HG03108 (cell line): Measurements from ENCODE around the gene KHSRP.
"Not testable (repeated sequence)": the region's sequence is repeated elsewhere in the genome, so short reads cannot be mapped to it uniquely, and the experiment has no call there.

Experiments
- ATAC-seq: cut with Tn5 transposase; IDR thresholded peaks from one replicate; pipeline ENCODE4 v1.9.1; 2021; ENCODE audit warnings: moderate library complexity; ENCODE audit not compliant: unreplicated experiment

The KHSRP gene

DNA sequence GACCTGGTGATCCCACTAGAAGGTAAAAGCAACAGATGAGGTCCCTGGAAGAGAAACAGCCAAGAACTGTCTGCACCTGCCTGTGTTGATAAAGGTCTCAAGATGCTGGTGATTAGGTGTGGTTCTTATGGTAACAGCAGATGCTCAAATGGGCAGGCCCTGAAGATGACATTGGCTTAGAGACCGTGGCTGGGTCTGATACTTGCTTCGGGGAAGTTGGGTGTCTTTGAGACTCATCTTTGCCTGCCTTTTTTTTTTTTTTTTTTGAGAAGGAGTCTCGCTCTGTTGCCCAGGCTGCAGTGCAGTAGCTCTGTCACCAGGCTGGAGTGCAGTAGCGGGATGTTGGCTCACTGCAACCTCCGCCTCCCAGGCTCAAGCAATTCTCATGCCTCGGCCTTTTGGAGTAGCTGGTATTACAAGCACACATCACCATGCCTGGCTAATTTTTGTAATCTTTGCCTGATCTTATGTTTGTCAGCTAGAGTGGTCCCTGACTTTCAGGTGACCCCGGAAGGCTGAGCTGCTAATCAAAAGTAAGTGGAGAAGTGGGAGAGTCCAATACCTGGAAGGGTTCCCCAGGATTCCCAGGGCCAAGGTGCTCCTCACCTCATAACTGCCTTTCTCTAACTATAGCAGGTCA, 27.1 kb upstream of the KHSRP start:
- ATAC-seq = no peak

DNA sequence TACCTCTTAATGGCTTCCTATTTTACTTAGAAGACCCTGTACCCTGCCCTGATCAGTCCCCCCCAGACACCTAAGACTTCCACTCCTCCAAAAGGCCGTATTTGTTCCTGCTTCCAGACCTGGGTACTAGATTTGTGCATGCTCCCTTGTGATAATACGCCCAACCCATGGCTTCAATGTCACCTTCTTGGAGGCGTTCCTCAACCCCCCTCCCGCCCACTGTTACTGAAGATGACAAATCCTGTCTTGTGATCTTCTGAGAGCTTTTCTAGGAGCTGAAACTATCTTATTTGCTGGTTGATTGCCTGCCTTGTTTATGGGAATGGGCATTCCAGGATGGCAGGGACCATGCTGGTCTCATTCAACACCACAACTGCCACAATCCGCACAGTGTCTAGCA, 25.6 kb upstream of the KHSRP start:
- no peak for ATAC-seq

DNA sequence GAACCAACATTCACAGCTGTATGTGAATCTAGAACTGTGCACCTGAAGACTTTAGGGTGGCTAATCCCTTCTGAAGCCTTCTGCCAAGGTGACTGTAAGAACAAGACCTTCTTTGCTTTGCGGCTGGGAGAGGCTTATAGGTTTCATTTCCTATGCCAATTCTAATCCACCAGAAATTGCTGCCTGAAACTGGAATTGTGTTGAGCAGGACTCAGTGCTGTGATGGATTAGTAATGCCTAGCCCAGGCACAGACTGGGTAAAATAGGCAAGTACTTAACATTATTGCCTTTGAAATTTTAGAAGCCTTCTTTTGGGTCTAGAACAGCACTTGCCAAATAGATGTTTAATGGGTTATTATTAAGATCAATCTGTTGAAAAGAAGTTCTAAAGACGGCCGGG, 23.4 kb upstream of the KHSRP start:
- no peak for ATAC-seq

DNA sequence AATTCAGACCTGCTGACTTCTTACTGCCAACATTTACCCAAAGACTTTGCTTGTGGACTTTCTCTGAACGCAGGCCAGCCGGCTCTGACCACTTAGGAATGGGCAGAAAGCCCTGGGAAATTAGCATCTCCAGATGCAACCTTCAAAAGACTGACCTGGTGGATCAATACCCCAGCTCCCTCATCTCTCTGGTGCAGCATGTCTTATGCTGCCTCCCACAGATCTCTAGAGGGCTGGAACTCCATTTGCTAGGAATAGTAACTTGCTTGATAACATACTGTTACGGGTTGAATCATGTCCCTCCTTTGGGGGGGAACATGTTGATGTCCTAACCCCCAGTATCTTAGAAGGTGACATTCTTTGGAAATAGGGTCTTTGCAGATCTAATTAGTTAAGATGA, 21.8 kb upstream of the KHSRP start:
- no peak for ATAC-seq

DNA sequence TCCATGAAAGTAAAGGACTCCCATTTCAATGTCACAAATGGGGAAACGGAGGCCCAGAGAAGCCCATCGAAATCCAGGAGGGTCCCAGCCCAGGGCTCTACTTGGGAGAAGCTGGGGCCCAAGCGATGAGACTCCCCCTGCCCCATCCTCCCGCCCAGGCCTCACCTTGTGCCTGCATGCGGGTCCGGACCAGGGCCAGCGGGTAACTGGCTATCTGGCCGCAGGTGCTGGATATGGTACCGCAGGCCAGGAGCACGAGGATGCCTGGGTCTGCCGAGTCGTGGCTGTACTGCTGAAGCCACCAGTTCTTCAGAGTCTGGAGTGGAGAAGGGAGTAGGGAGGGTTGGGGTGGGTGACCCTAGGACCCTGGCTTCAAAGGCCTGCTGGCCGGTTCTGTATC, 19.4 kb upstream of the KHSRP start:
- no peak for ATAC-seq

DNA sequence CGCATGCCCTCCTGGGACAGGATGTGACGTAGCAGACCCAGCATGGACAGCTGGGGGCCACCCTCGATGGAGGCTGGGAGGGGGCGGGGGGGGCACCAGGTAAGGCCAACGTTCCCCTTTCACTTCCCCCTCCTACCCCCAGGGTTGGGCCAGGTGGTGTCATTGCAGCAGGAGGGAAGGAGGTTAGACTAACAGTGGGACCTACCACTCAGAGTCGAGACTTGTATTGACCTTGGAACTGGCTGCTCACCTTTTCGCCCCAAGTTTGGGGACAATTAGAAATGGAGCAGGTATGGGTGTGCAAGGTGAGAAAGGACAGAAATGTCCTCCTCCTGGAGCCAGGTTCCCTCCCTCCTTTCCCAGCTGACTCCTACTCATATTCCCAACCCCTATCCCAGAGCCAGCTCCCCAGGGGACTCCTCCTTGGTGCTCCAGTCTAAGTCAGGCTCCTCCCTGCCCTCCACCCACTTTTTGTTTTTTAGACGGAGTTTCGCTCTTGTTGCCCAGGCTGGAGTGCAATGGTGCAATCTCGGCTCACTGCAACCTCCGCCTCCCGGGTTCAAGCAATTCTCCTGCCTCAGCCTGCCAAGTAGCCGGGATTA, 17.6 kb upstream of the KHSRP start:
- no peak for ATAC-seq

DNA sequence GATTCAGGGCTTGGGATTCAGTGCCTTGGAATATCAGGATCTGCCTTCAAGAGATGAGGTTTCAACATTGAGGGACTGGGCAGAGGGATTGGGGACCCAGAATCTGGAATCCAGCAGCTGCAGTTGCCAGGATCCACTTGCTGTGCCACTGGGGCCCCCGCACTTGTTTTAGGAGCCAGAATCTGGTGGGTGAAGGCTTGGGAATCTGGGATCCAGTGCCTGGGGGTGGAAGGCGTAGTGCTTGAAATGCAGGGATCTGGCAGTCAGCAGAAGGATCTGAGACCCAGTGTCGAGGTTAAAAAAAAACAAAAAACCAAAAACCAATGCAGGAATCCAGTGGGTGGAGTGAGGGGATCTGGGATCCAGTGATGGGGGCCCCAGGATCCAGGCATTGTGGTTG, 16.3 kb upstream of the KHSRP start:
- no peak for ATAC-seq

DNA sequence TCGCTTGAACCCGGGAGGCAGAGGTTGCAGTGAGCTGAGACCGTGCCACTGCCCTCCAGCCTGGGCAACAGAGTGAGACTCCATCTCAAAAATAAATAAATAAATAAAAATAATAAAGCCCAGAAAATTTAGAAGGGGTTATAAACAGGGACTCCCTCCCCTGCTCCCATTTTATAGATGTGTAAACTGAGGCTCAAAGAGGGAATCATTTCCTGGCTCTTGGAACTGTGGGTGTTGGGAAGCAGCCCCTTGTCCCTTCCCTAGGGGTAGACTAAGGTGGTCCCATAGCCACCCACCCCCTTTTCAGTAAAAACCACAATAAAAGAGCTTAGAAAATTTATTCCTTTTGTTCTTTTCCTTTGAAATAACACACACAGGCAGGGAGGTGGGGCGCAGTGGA, 15.1 kb upstream of the KHSRP start:
- no peak for ATAC-seq

DNA sequence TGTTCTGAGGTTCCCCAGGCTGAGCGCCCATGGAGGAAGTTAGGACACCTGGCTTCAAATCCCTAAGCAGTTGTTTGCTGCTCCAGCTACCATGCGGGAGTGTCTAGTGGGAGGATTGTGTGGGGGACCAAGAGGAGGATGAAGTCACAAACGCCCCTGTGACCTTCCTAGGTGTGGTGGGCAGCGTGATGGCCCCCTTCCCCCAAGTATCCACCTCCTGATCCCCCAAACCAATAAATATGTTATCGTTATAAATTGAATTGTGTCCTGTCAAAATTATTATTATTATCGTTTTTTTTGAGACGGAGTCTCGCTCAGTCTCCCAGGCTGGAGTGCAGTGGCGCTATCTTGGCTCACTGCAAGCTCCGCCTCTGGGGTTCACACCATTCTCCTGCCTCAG, 9.1 kb upstream of the KHSRP start, which contains the start of gene SLC25A41:
TSS of gene SLC25A41 (minus strand) at position 101 of the 400 bp plus-strand sequence. CDS start at position 31, 70 bp downstream.
- ATAC-seq = no peak

DNA sequence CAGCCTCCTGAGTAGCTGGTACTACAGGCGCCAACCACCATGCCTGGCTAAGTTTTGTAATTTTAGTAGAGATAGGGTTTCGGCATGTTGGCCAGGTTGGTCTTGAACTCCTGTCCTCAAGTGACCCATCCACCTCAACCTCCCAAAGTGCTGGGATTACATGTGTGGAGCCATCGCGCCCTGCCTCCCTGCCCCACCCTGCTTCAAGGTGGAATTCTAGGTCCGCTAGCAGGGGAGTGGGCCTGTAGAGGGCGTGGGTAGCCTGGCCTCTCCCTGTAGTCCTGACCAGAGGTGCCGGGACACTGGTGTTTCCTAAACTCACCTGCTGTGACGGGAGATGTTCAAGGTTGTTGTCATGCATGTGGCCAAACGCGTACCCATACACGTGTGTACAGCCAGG, 8.6 kb upstream of the KHSRP start:
- no peak for ATAC-seq

DNA sequence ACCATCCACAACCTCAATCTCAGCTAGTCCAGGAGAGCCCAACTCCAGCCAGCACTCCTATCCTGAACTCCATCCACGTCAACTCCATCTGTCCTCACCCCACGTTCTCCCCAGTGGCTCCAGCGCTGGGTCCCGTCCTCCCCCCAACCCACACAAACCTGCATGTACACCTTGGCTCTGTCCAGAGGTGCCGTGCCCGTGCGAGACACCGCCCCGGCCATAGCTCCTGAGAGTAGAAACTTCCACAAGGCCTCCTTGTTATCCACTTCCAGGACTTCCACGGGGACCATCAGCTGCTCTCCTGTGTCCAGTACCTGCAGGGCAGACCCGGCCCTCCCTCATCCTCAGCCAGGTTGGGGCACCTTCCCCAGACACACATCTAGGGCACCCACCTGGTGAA, 7.3 kb upstream of the KHSRP start:
- ATAC-seq = no peak

DNA sequence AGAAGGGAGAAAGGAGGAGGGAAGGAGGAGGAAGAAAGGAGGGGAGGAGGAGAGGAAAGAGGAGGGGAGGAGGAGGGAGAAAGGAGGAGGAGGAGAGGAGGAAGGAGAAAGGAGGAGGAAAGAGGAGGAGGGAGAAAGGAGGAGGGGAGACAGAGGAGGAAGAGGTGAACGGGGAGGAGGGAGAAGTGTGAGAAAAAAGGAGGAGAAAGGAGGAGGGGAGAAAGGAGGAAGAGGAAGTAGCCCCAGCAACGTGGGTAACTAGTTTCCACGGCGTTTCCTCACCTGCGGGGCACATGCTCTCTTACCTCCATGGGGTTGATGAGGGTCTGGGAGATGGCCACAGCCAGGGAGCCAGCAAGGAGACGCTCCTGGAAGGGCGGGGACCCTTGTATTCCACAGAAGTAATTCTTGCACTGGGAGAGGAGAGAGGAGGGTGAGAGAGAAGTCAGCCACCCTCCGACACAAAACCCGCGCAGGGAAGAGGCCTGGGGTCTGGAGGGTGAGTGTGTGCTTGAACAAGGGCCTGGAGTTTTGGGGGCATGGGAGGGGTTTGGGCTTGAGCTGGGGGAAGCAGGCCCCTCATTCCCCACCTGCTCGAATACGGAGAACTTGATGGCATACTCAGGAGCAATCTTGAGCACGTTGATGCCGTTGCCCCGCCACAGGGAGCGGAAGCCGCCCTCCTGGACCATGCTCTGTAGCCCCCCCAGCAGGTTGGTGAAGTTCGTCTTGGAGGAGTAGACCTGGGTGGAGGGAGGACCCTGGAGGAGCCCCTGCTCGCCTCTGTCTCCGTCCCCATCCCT, 5.0 kb upstream of the KHSRP start:
- ATAC-seq = no peak

DNA sequence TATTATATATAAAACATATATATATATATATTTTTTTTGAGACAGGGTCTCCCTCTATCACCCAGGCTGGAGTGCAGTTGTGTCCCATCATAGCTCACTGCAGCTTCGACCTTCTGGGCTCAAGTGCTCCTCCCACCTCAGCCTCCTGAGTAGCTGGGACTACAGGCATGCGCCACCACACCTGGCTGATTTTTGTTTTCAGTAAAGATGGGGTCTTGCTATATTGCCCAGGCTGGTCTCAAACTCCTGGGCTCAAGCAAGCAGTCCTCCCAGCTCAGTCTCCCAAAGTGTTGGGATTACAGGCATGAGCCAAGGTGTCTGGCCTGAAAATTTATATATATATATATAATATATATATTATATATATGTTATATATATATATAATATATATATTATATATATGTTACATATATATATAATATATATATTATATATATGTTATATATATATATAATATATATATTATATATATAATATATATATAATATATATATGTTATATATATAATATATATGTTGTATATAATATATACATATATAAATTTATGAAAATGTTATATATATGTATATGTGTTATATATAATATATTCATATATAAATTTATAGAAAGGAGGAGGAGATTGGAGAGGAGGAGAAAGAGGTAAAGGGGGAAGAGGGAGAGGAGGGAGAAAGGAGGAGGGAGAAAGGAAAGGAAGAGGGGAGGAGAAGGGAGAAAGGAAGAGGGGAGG, 4.2 kb upstream of the KHSRP start:
- ATAC-seq = not testable (repeated sequence)

DNA sequence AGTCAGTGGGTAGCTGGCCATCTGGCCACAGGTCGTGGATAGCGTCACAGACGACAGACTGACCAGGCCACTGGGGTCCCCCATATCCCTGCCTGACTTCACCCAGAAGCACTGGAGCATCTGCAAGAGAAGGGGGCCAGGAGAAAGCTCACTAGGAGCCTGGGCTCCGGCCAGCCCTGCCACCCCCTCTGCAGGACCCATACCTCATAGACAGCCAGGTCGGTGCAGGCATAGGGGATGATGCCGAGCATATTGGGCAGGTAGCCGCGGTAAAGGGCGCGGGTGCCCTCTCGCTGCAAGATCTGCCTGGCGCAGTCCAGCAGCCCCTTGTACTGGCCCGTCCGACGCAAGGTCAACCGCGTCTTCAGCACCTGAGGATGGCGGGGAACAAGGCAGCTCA, 2.5 kb upstream of the KHSRP start:
- no peak for ATAC-seq

DNA sequence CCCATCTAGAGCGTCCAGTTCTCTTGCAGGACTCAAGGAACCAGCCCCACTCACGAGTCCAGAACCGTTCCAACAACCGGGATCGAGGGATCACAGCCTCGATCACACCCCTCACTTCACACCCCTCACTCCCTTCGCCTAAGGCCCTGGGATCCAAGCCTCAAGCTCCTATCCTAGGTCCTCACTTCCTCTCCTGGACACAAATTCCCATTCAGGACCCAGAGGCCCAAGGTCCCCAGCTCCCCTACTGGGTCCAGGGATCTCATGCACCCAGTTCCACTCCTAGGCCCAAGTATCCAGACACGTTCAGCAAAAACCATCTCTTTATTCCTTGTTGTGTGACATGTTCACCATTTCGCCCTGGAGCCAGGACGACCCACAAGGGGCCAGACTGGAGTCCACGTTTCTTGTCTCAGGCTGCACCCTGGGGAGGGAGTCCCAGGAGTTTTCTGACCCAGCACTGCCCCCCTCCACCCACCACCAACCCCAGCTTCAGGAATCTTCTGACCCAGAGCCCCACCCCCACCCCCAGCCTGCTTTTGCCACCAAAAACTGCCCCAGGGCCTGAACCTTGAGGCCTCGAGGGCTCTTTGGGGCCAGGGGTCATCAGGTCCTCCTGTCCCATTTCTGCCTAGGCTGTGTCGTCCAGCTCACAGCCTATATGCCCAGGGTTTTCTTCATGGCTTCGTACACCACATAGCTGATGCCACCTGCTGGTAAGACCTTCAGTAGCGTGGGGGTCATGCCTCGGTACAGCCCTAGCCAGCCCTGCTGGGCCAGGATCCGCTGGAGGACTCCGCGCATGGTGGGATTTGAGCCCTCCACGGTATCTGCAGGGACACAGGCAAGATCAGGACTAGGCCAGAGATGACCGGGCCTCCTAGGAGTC, 1.4 kb upstream of the KHSRP start:
- ATAC-seq = no peak

DNA sequence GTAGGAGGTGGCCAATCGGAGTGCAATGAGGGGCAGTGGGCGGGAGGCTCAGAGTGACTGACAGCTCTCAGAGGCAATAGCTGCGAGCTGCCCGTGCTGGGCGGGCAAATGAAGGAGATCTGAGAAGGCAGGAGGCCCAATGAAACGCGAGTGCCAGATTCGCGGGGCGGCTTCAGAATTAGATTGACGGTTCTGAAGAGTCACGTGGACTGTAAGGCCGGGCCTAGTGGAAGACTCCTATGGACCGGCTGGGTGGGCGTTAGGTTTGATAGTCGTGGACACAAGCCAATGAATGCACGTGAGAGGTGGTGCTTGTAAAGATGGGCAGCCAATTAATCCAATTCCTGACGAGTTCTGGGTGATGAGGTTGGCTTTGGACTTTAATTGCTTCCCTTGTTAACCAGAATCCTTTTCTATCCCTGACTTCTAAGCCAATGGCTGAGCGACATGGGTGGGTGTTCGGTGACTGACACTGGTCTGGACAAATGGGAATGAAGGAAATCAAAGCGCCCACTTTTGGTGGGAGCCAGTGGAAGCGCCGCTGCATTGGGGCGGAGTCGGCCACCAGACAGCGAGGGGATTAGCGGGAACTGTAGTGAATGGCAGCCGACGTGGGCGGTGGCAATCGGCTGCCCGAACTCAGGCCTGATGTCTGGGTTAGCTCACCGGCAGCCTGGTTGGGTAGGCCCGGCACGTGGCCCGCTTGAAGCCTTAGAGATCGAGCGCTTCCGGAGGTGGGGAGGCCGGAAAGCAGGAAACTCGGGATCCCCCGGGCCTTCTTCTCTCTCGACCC, 524 bp upstream of the KHSRP start:
- ATAC-seq = peak; percentile 81

DNA sequence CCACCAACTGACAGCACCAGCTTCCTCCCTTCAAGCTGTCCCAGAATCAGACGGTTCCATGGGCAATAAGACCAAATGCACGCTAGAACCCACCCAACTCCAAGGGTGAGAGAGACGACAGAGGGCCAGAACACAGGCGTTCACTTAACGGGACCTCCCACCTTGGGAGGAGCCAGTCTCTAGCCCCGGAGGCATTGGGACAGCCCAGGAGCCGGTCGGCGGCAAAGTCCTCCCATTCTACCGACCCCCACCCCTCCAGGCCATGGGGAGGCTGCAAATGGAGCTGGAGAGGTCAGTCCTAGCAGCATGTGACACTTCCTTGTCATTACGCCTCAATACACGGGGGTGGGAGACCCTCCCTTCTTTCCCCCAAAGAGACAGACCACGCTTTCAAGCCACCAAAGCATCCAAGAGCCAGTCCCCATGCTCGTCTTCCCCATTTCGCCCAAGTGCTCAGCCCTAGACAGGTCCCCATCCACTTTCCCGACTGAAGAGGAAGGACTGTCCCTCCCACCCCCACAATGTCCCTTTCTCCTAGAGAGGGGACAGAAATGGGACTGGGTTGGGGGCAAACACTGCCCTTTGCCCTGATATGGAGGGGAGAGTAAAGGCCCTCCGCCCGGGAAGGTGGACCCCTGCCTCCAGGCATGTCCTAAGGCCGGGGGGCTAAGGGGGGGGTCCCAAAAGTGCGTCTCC, 964 bp downstream of the KHSRP start:
- ATAC-seq = no peak

DNA sequence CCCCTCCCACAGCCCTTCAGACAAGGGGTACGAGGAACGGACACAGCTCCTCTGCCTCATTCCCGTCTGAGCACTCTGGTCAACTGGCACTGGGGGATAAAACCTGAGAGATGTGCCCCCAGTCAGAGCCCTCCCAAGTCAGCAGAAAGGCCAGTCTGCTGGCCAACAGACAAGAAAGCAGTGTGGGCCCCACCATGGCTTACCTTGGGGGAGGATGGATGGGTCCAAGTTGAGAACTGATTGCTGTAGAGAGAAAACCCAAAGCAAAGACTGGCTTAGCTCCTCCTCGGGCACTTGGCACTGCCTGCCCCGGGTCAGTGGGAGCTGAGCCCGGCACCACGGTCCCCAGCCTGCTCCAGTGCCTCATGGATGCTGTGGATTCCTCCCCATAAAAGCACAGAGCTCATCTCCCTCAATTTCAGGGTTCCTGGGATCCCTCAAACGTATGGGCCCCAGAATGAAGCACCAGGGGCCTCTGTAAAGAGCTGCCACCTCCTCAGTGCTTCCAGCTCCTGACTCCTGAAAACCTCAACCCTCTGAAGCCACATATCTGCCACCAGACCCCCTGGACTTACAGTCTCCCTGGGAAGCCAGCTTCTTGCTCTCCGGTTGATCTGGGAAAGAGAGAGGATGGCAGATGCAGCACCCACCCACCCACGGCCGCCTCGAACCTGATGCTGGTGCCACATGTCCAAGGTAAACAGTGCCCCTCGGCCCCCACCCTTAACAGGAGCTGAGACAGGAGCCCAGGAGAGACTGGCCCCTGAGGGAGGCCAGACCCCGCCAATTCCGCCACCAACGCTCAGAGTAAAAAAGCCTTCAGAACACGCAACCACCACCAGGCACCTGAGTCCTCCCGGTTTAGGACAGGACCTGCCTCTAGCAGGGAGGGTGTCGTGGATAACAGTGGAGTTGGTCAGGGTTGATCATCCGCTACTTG, 3.3 kb downstream of the KHSRP start:
- ATAC-seq = no peak
